ENCODE results near the gene GNPDA1.

GRCh38 chr5:142056816-142057696, 44.2 kb upstream of the GNPDA1 start:
- TF ChIP-seq NANOG (IDR thresholded peaks at IDR 0.05; ENCODE audit: insufficient read depth, low read depth, low read length, poor library complexity, severe bottlenecking) (no peak), PHF8 (conservative IDR thresholded peaks at IDR 0.05; ENCODE audit: low read depth, low read length) (no peak), HDAC6 (IDR thresholded peaks at IDR 0.05; ENCODE audit: low read depth, low read length) (no peak), EZH2 (IDR thresholded peaks at IDR 0.05; ENCODE audit: low read depth, low read length, severe bottlenecking) (no peak), SP1 (IDR thresholded peaks at IDR 0.05; ENCODE audit: low read depth, low read length) (no peak), TEAD4 (IDR thresholded peaks at IDR 0.05; ENCODE audit: low read depth, low read length) (no peak), EP300 (IDR thresholded peaks at IDR 0.05; ENCODE audit: borderline replicate concordance in 1 of 2, low read depth in 2 of 2, low read length in 2 of 2) (no peak), POLR2A (IDR thresholded peaks at IDR 0.05; ENCODE audit: control extremely low read depth in 1 of 2, low read depth in 2 of 2, low read length in 2 of 2) (no peak), POLR2AphosphoS5 (IDR thresholded peaks at IDR 0.05; ENCODE audit: low read depth, low read length) (no peak)
- TF ChIP-seq, protein P1, sequence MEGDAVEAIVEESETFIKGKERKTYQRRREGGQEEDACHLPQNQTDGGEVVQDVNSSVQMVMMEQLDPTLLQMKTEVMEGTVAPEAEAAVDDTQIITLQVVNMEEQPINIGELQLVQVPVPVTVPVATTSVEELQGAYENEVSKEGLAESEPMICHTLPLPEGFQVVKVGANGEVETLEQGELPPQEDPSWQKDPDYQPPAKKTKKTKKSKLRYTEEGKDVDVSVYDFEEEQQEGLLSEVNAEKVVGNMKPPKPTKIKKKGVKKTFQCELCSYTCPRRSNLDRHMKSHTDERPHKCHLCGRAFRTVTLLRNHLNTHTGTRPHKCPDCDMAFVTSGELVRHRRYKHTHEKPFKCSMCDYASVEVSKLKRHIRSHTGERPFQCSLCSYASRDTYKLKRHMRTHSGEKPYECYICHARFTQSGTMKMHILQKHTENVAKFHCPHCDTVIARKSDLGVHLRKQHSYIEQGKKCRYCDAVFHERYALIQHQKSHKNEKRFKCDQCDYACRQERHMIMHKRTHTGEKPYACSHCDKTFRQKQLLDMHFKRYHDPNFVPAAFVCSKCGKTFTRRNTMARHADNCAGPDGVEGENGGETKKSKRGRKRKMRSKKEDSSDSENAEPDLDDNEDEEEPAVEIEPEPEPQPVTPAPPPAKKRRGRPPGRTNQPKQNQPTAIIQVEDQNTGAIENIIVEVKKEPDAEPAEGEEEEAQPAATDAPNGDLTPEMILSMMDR (IDR thresholded peaks at IDR 0.05; ENCODE audit: control extremely low read depth in 1 of 3, insufficient read depth in 1 of 3, low read depth in 1 of 3, low read length in 3 of 3) = no peak

Data from H1 (cell line).